Measurements from ENCODE around the gene BORCS8. TPM values are rescaled to one million over a fixed set of nuclear protein-coding genes. Genes with fewer than 3 reads are reported as not detected.
A peak's percentile ranks its signal among the peaks of the same experiment; 100 is the strongest.
"Not testable (repeated sequence)": the region's sequence is repeated elsewhere in the genome, so short reads cannot be mapped to it uniquely, and the experiment has no call there.

Gene BORCS8
- total RNA-seq, 1 donor = 13.4 TPM

DNA sequence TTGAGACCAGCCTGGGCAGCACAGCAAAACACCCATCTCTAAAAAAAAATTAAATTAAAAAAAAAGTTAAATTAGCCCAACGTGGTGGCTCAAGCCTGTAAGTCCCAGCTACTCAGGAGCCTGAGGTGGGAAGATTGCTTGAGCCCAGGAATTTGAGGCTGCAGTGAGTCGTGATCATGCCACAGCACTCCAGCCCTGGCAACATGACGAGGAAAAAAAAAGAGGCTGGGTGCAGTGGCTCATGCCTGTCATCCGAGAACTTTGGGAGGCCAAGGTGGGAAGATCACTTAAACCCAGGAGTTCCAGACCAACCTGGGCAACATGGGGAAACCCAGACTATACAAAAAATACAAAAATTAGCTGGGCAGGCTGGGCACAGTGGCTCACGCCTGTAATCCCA is 51.5 kb downstream of the BORCS8 start:
- TF ChIP-seq, protein P1, sequence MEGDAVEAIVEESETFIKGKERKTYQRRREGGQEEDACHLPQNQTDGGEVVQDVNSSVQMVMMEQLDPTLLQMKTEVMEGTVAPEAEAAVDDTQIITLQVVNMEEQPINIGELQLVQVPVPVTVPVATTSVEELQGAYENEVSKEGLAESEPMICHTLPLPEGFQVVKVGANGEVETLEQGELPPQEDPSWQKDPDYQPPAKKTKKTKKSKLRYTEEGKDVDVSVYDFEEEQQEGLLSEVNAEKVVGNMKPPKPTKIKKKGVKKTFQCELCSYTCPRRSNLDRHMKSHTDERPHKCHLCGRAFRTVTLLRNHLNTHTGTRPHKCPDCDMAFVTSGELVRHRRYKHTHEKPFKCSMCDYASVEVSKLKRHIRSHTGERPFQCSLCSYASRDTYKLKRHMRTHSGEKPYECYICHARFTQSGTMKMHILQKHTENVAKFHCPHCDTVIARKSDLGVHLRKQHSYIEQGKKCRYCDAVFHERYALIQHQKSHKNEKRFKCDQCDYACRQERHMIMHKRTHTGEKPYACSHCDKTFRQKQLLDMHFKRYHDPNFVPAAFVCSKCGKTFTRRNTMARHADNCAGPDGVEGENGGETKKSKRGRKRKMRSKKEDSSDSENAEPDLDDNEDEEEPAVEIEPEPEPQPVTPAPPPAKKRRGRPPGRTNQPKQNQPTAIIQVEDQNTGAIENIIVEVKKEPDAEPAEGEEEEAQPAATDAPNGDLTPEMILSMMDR (IDR thresholded peaks at IDR 0.05; ENCODE audit: insufficient read depth, low read depth, low read length) = no peak
- DNase-seq (ENCODE audit: low read depth) = peak; percentile 34

DNA sequence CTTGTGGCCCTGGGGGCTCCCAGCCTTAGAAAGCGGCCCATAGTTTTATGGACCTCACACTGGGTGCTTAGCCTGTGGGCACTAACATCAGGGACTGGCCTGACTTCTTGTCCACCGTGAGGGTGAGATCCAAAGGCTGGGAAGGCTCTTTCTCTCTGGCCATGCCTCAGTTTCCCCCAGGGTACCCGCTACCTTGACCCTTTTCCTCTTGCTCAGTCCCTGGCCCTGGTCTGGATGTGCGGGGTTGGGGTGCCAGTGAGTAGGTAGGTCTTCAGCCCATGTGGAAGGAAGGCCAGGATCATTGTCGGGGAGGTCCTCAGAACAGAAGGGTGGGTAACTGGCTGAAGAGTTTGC is 52.1 kb downstream of the BORCS8 start:
- no peak for DNase-seq (ENCODE audit: low read depth)
- H3K4me3 ChIP-seq (ENCODE audit: low read depth, low read length) = no peak overlapping the region
- TF ChIP-seq, protein P1 (IDR thresholded peaks at IDR 0.05; ENCODE audit: insufficient read depth, low read depth, low read length) = no peak

More for the DNA sequence above, 51.5 kb downstream of the BORCS8 start:
- no peak overlapping the region for H3K4me3 ChIP-seq (ENCODE audit: low read depth, low read length)

DNA sequence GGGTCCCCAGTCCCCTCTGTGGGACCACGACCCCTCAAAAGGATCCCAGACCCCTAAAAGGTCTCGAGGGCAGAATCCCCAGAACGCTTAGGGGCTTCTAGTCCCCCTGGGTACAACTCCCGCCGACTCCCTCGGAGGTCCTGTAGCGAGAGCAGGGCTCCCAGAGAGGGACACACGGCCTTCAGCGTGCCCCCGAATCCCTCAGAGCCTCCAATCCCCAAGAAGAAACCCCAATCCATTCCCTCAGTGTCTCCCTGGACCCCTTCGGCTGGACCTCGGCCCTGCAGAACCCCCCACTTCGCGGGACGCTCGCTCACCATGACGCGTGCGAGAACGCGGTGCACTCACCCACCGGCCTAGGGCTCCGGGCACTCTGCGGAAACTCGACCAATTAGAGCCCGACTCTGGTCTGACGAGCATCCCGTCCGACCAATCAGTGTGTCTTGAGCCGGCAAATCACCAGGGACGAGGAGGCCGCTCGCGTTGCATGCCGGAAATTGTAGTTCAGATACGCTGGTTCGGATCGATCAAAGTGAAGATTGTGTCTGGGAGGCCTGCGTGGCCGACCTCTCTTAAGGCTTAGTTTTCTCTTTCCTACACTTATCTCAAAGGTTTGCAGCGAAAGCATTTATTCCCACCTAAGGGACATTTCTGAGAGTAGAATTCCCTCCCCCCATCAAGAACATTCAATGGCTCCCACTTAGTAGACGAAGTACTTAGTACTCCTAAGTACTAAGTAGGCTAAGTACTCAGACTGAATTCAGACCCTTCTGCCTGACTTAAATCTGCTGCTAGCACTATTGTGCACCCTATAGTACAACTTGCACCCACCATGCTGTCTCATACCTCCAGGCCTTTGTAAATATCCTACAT is 53.6 kb downstream of the BORCS8 start, which contains the start of gene TMEM161A:
Gene TMEM161A (minus strand): TSS at position 370 of the 873 bp plus-strand sequence. CDS start 50 bp downstream, at position 320.
- peak within 1 kb of the TSS; percentile 95 for H3K4me3 ChIP-seq (ENCODE audit: low read depth, low read length)
- peak; percentile 99 for DNase-seq (ENCODE audit: low read depth)
- TF ChIP-seq, protein P1 (IDR thresholded peaks at IDR 0.05; ENCODE audit: insufficient read depth, low read depth, low read length) = no peak

DNA sequence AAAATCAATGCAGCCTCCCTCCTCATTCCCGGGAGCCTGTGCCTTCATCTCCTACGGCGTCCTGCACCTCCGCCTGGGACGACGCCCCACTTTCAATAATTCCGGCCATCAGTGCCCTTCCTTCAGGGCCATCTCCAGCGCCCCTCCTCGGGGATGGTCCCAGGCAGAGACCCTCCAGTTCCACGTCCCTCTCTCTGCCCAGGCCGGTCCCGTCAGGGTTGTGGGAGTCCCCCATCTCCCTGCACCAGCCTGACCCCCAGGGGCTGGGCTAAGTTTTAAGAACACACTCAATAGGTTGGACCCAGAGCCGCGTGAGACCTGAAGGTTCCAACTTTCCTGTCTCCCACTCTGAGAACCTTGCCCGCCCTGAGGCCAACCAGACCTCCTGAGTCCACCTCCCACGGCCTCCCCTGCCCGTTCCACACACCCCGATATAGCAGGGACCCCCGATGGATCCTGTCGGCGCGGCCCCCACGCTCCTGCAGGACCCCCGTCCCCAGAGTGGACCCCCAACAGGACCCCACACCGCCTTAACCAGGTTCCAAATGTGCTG is 54.3 kb downstream of the BORCS8 start:
- TF ChIP-seq, protein P1 (IDR thresholded peaks at IDR 0.05; ENCODE audit: insufficient read depth, low read depth, low read length) = no peak
- DNase-seq (ENCODE audit: low read depth) = peak; percentile 10
- H3K4me3 ChIP-seq (ENCODE audit: low read depth, low read length) = peak overlapping the region; percentile 95

DNA sequence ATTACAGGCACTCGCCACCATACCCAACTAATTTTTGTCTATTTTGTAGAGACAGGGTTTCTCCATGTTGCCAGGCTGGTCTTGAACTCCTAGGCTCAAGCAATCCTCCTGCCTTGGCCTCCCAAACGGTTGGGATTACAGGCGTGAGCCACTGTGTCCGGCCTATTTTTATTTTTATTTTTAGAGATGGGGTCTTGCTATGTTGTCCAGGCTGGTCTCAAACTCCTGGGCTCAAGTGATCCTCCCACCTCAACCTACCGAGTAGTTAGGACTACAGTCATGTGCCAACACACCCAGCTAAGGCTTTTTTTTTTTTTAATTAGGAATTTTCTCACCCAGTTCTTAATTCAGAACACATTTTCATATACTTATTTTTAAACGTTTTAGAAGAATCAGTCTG is 56.2 kb downstream of the BORCS8 start:
- not testable (repeated sequence) for DNase-seq (ENCODE audit: low read depth); H3K4me3 ChIP-seq (ENCODE audit: low read depth, low read length)

DNA sequence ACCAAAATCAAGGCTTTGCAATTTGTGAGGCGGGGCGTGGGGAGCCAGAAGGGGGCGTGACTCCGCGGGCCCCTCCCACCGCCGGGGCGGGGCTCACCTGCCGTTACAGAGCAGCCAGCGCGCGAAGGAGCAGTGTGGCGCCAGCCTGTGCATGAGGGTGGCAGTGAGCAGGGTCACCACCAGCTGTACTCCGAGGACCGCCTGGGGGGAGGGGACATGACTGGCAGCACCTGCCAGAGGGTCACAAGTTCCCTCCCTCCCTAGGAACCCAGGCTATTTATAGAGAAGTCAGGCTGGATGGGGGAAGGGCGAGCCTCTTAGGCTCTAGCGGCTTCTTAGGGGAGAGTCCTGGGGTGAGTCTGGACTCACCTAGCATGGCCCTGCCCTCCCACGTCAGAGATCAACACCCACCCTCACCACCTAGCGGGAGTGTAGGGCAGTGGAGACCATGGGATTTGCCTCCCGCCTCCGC is 57.2 kb downstream of the BORCS8 start:
- TF ChIP-seq, protein P1 (IDR thresholded peaks at IDR 0.05; ENCODE audit: insufficient read depth, low read depth, low read length) = no peak
- no peak overlapping the region for H3K4me3 ChIP-seq (ENCODE audit: low read depth, low read length)
- DNase-seq (ENCODE audit: low read depth) = no peak

DNA sequence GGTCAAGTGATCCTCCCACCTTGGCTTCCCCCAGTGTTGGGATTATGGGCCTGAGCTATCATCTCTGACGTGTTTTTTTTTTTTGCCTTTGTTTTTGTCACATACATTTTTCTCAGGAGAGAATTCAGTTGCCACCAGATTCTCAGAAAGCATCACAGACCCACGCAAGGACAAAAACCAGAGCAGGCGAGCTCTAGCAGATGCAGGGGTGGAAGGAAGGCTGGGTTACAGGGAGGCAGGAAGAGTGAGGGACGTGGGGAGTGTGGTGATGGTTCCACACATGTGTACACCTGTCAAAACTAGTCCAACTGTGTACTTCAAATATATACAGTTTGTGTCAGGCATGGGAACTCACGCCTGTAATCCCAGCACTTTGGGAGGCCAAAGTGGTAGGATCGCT is 58.0 kb downstream of the BORCS8 start:
- no peak overlapping the region for H3K4me3 ChIP-seq (ENCODE audit: low read depth, low read length)
- DNase-seq (ENCODE audit: low read depth) = no peak
- TF ChIP-seq, protein P1 (IDR thresholded peaks at IDR 0.05; ENCODE audit: insufficient read depth, low read depth, low read length) = no peak
